Hepatocyte (in vitro differentiated cells): ENCODE data around the gene DNAAF8. TPM values are rescaled to one million over a fixed set of nuclear protein-coding genes. Genes with fewer than 3 reads are reported as not detected.

Experiments
- DNase-seq: peaks from one replicate; pipeline ENCODE4 v3.0.0-alpha.2; 2016; ENCODE audit warnings: low spot score
- H2AFZ ChIP-seq: fragments of 200-600 bp; sonication (generic); 2 replicates; pipeline ENCODE4 v1.6.0; 2016; ENCODE audit warnings: antibody characterized with exemption, mild to moderate bottlenecking
- H3K27ac ChIP-seq: fragments of 200-600 bp; sonication (generic); 2 replicates; pipeline ENCODE4 v1.5.1; 2016; ENCODE audit warnings: mild to moderate bottlenecking
- H3K27me3 ChIP-seq: fragments of 200-600 bp; sonication (generic); 2 replicates; pipeline ENCODE4 v1.6.1; 2016
- H3K36me3 ChIP-seq: fragments of 200-600 bp; sonication (generic); replicated peaks from 2 replicates; pipeline ENCODE4 v1.5.1; 2016; ENCODE audit warnings: low read depth; ENCODE audit not compliant: insufficient read depth
- H3K4me1 ChIP-seq: fragments of 200-600 bp; sonication (generic); 2 replicates; pipeline ENCODE4 v1.5.1; 2016; ENCODE audit warnings: mild to moderate bottlenecking, moderate library complexity; ENCODE audit not compliant: insufficient read depth
- H3K4me2 ChIP-seq: fragments of 200-600 bp; sonication (generic); 2 replicates; pipeline ENCODE4 v1.6.0; 2016
- H3K4me3 ChIP-seq: fragments of 200-600 bp; sonication (generic); 2 replicates; pipeline ENCODE4 v1.5.1; 2016; ENCODE audit warnings: mild to moderate bottlenecking
- H3K79me2 ChIP-seq: fragments of 200-600 bp; sonication (generic); 2 replicates; pipeline ENCODE4 v1.6.0; 2017; ENCODE audit warnings: mild to moderate bottlenecking
- H3K9me2 ChIP-seq: fragments of 200-600 bp; sonication (generic); replicated peaks from 2 replicates; pipeline ENCODE4 v1.6.0; 2017; ENCODE audit warnings: mild to moderate bottlenecking; ENCODE audit not compliant: insufficient read depth
- H3K9me3 ChIP-seq: fragments of 200-600 bp; sonication (generic); 2 replicates; pipeline ENCODE4 v1.5.1; 2016; ENCODE audit warnings: low read depth, mild to moderate bottlenecking
- H4K20me1 ChIP-seq: fragments of 200-600 bp; sonication (generic); 2 replicates; pipeline ENCODE4 v1.6.0; 2016; ENCODE audit warnings: mild to moderate bottlenecking; ENCODE audit not compliant: insufficient read depth, poor library complexity, severe bottlenecking
- CTCF ChIP-seq: fragments of 200-600 bp; sonication (generic); IDR thresholded peaks from 2 replicates; pipeline ENCODE4 v1.5.1; 2016; ENCODE audit warnings: antibody characterized with exemption, mild to moderate bottlenecking; ENCODE audit not compliant: poor library complexity
- EZH2 ChIP-seq: fragments of 200-600 bp; sonication (generic); IDR thresholded peaks from 2 replicates; pipeline ENCODE4 v1.6.1; 2016; ENCODE audit warnings: antibody characterized with exemption, mild to moderate bottlenecking, borderline replicate concordance
- EZH2phosphoT487 ChIP-seq: fragments of 200-600 bp; sonication (generic); IDR thresholded peaks from one replicate; pipeline ENCODE4 v1.6.1; 2018; ENCODE audit warnings: antibody characterized with exemption, mild to moderate bottlenecking, low read depth, moderate library complexity; ENCODE audit not compliant: unreplicated experiment, severe bottlenecking
- WGBS: methylation state at CpG from one replicate; pipeline ENCODE4 v1.1.6; 2016; ENCODE audit warnings: low lambda C conversion rate; ENCODE audit errors: missing lambda C conversion rate; 5-methylcytosine and 5-hydroxymethylcytosine counted together
- polyA plus RNA-seq: library from polyadenylated mRNA; unstranded; fragments of >200 nt; fragmentation: Nextera tagmentation; extraction: Ambion mirVana; gene quantifications from 2 replicates; pipeline ENCODE4 v1.2.1, GENCODE V29; 2016
- total RNA-seq: library from RNA; depleted of rRNA; stranded (reverse); fragments of >200 nt; gene quantifications from 2 replicates; pipeline ENCODE4 v1.2.3, GENCODE V29; 2014

DNAAF8 gene
- total and polyA plus RNA-seq, 2 experiments from 2014 or later: 0.23 to 1.6 TPM

- no peaks in the 10 kb centered on the region for H3K4me1 ChIP-seq
- TF ChIP-seq CTCF: no peak
- no peak for TF ChIP-seq EZH2phosphoT487
- no peak for TF ChIP-seq EZH2
- WGBS: 94% methylated on average over 3 of the region's 3 CpGs
- no peak overlapping the region for H3K27ac ChIP-seq
- H3K9me3 ChIP-seq: no peaks in the 10 kb centered on the region
- H3K36me3 ChIP-seq: no peaks in the 10 kb centered on the region
- no peak overlapping the region for H2AFZ ChIP-seq
- H3K4me2 ChIP-seq: no peak overlapping the region
- H3K79me2 ChIP-seq: no peaks in the 10 kb centered on the region
- H3K27me3 ChIP-seq: no peaks in the 10 kb centered on the region
- no peak for DNase-seq
- no peak overlapping the region for H3K4me3 ChIP-seq
- no peaks in the 10 kb centered on the region for H4K20me1 ChIP-seq
- no peaks in the 10 kb centered on the region for H3K9me2 ChIP-seq
Observed at GRCh38 chr16:4745274-4745569, 10.9 kb downstream of the DNAAF8 start.

GRCh38 chr16:4746215-4746614 lies 11.9 kb downstream of the DNAAF8 start:
- TF ChIP-seq EZH2: no peak
- TF ChIP-seq CTCF: no peak
- no peak for TF ChIP-seq EZH2phosphoT487
- no peaks in the 10 kb centered on the region for H3K36me3 ChIP-seq
- no peaks in the 10 kb centered on the region for H3K27me3 ChIP-seq
- H3K9me2 ChIP-seq: no peaks in the 10 kb centered on the region
- 89% methylated on average over 8 of the region's 8 CpGs for WGBS
- H3K4me2 ChIP-seq: no peak overlapping the region
- H3K27ac ChIP-seq: no peak overlapping the region
- H3K4me1 ChIP-seq: no peaks in the 10 kb centered on the region
- no peaks in the 10 kb centered on the region for H4K20me1 ChIP-seq
- no peak for DNase-seq
- H2AFZ ChIP-seq: no peak overlapping the region
- H3K79me2 ChIP-seq: no peaks in the 10 kb centered on the region
- no peak overlapping the region for H3K4me3 ChIP-seq
- H3K9me3 ChIP-seq: no peaks in the 10 kb centered on the region

GRCh38 chr16:4746991-4747574 lies 12.7 kb downstream of the DNAAF8 start:
- Histone ChIP-seq H3K4me2 (no peak overlapping the region), H3K9me2 (no peaks in the 10 kb centered on the region), H3K27me3 (no peaks in the 10 kb centered on the region), H3K79me2 (no peaks in the 10 kb centered on the region), H3K4me1 (no peaks in the 10 kb centered on the region), H4K20me1 (no peaks in the 10 kb centered on the region), H2AFZ (no peak overlapping the region), H3K4me3 (no peak overlapping the region), H3K27ac (no peak overlapping the region), H3K9me3 (no peaks in the 10 kb centered on the region), H3K36me3 (no peaks in the 10 kb centered on the region)
- TF ChIP-seq CTCF: no peak
- TF ChIP-seq EZH2phosphoT487: no peak
- TF ChIP-seq EZH2: no peak
- DNase-seq: no peak
- 72% methylated on average over 15 of the region's 15 CpGs for WGBS
